K562 (cell line): Measurements from ENCODE around the gene TARP.

Experiments used
- ARID3A ChIP-seq: IDR thresholded peaks from 2 replicates; pipeline ENCODE4 v1.6.1; 2012; ENCODE audit warnings: low read depth, low read length, improper control_type of control experiment, borderline replicate concordance
- CUX1 ChIP-seq: fragments of 200-800 bp; sonication (Bioruptor generic); IDR thresholded peaks from 2 replicates; pipeline ENCODE4 v1.6.1; 2016; ENCODE audit warnings: missing genetic modification characterization, missing compliant biosample characterization
- ETV1 ChIP-seq: fragments of 450-650 bp; conservative IDR thresholded peaks from 2 replicates; pipeline ENCODE4 v1.6.1; 2016; ENCODE audit warnings: missing genetic modification characterization, control low read depth, low read depth, missing compliant biosample characterization
- ETV5 ChIP-seq: sonication (generic); formaldehyde crosslinking; IDR thresholded peaks from 2 replicates; pipeline ENCODE4 v1.4.0; 2020; ENCODE audit warnings: low read depth, mild to moderate bottlenecking, missing genetic modification reagents
- MITF ChIP-seq: IDR thresholded peaks from 2 replicates; pipeline ENCODE4 v1.6.1; 2014; ENCODE audit warnings: antibody characterized with exemption
- PREB ChIP-seq: sonication (generic); formaldehyde crosslinking; IDR thresholded peaks from 2 replicates; pipeline ENCODE4 v1.8.1; 2023; ENCODE audit warnings: mild to moderate bottlenecking, missing genetic modification reagents
- RB1 ChIP-seq: fragments of 450-650 bp; IDR thresholded peaks from 2 replicates; pipeline ENCODE4 v1.6.1; 2017; ENCODE audit warnings: low read depth, mild to moderate bottlenecking
- STAT5A ChIP-seq: IDR thresholded peaks from 2 replicates; pipeline ENCODE4 v1.6.1; 2012; ENCODE audit warnings: low read length, inconsistent platforms, borderline replicate concordance
- ZBTB43 ChIP-seq: sonication (generic); formaldehyde crosslinking; IDR thresholded peaks from 2 replicates; pipeline ENCODE4 v1.8.0; 2023; ENCODE audit warnings: mild to moderate bottlenecking, missing genetic modification reagents
- ZNF263 ChIP-seq: sonication (generic); formaldehyde crosslinking; IDR thresholded peaks from 2 replicates; pipeline ENCODE4 v1.8.0; 2022; ENCODE audit warnings: mild to moderate bottlenecking, missing genetic modification reagents, borderline replicate concordance
- ZNF277 ChIP-seq: fragments of 250-450 bp; sonication (Bioruptor Pico); IDR thresholded peaks from 2 replicates; pipeline ENCODE4 v1.8.0; 2022; ENCODE audit warnings: inconsistent platforms, mild to moderate bottlenecking, moderate library complexity, borderline replicate concordance
- ZNF766 ChIP-seq: fragments of 200-800 bp; sonication (Bioruptor generic); conservative IDR thresholded peaks from 2 replicates; pipeline ENCODE4 v1.6.1; 2016; ENCODE audit warnings: missing genetic modification characterization, missing compliant biosample characterization

Gene TARP

GRCh38 chr7:38215735-38216670 lies 57.4 kb downstream of the TARP start (continued):
- peak; percentile 64; the same call in 1 of the 2 replicates for TF ChIP-seq MITF
- no peak for TF ChIP-seq ZNF277 (CRISPR knock-in tag)
- TF ChIP-seq STAT5A, result no peak; the same call in 1 of the 2 replicates
- no peak for TF ChIP-seq ZBTB43 (CRISPR knock-in tag)
- TF ChIP-seq PREB (CRISPR knock-in tag), result no peak
- 0 out of 2 replicates have a peak, but pooled peaks have one; percentile 22 for TF ChIP-seq ARID3A
- peak; percentile 86; the same call in 1 of the 2 replicates for TF ChIP-seq ZNF263 (CRISPR knock-in tag)
- TF ChIP-seq ETV1 (tag), result peak; percentile 79
- no peak for TF ChIP-seq CUX1 (CRISPR knock-in tag)
- peak; percentile 41; the same call in 1 of the 2 replicates for TF ChIP-seq RB1
- 0 out of 2 replicates have a peak, but pooled peaks have one; percentile 27 for TF ChIP-seq ZNF766
- 0 out of 2 replicates have a peak, but pooled peaks have one; percentile 43 for TF ChIP-seq ETV5 (CRISPR knock-in tag)
